Fibroblast of lung (primary cell): ENCODE results near the gene SPRED2. TPM values are rescaled to one million over a fixed set of nuclear protein-coding genes. Genes with fewer than 3 reads are reported as not detected.

Source experiments
- DNase-seq, 2 donors: peaks; one replicate each; pipeline versions ENCODE4 v3.0.0 to v3.0.0-alpha.2; 2010; ENCODE audit warnings: low read depth in 2 of 2
- H2AFZ ChIP-seq: 2 replicates; pipeline ENCODE4 v1.5.1; 2012; ENCODE audit warnings: low read length, control low read depth, inconsistent platforms
- H3K27ac ChIP-seq: 2 replicates; pipeline ENCODE4 v1.5.1; 2011; ENCODE audit warnings: low read length, control low read depth; ENCODE audit not compliant: insufficient read depth
- H3K27me3 ChIP-seq: 2 replicates; pipeline ENCODE4 v1.5.1; 2011; ENCODE audit warnings: mild to moderate bottlenecking, low read length; ENCODE audit not compliant: control insufficient read depth, insufficient read depth
- H3K36me3 ChIP-seq: 2 replicates; pipeline ENCODE4 v1.5.1; 2011; ENCODE audit warnings: low read length; ENCODE audit not compliant: control insufficient read depth, insufficient read depth
- H3K4me1 ChIP-seq: 2 replicates; pipeline ENCODE4 v1.5.1; 2011; ENCODE audit warnings: low read length; ENCODE audit not compliant: control insufficient read depth, insufficient read depth; ENCODE audit errors: extremely low read depth
- H3K4me2 ChIP-seq: 2 replicates; pipeline ENCODE4 v1.5.1; 2011; ENCODE audit warnings: low read length, control low read depth; ENCODE audit not compliant: insufficient read depth; ENCODE audit errors: extremely low read depth
- H3K4me3 ChIP-seq, 4 experiments: fragments of 200-600 bp in 1 of 4; sonication (generic) in 1 of 4; replicated peaks in 1 of 4; 2 replicates each; pipeline ENCODE4 v1.5.1; 2011 to 2016; ENCODE audit warnings: low read length in 4 of 4, low read depth in 3 of 4, mild to moderate bottlenecking in 3 of 4, control low read depth in 2 of 4, inconsistent platforms in 1 of 4, mixed read lengths in 1 of 4; ENCODE audit not compliant: insufficient read depth in 1 of 4; ENCODE audit errors: control extremely low read depth in 1 of 4
- H3K79me2 ChIP-seq: 2 replicates; pipeline ENCODE4 v1.5.1; 2012; ENCODE audit warnings: mild to moderate bottlenecking, low read length, inconsistent platforms; ENCODE audit not compliant: control insufficient read depth, insufficient read depth
- H3K9ac ChIP-seq: 2 replicates; pipeline ENCODE4 v1.5.1; 2011; ENCODE audit warnings: mild to moderate bottlenecking, low read length, control low read depth; ENCODE audit not compliant: insufficient read depth
- H3K9me3 ChIP-seq: 2 replicates; pipeline ENCODE4 v1.5.1; 2012; ENCODE audit warnings: low read depth, low read length; ENCODE audit not compliant: control insufficient read depth, insufficient read depth
- H4K20me1 ChIP-seq: 2 replicates; pipeline ENCODE4 v1.5.1; 2011; ENCODE audit warnings: low read length; ENCODE audit not compliant: control insufficient read depth, insufficient read depth; ENCODE audit errors: extremely low read depth
- EZH2 ChIP-seq: IDR thresholded peaks from 2 replicates; pipeline ENCODE4 v1.5.1; 2012; ENCODE audit warnings: low read length, control low read depth, mild to moderate bottlenecking; ENCODE audit errors: missing control alignments
- polyA minus RNA-seq: library from RNA; depleted of rRNA, polyadenylated mRNA; stranded (reverse); fragments of >200 nt; gene quantifications from 2 replicates; pipeline ENCODE4 v1.2.3, GENCODE V29; 2011; ENCODE audit warnings: low replicate concordance
- polyA plus RNA-seq, 2 donors: library from polyadenylated mRNA; depleted of rRNA in 1 of 2; stranded (reverse) in 1 of 2; unstranded in 1 of 2; fragments of >200 nt; gene quantifications; 2 replicates each; pipeline ENCODE4 v1.2.1, GENCODE V29; 2011 to 2012; ENCODE audit warnings: missing spikeins in 1 of 2
- total RNA-seq: library from RNA; depleted of rRNA; stranded (reverse); fragments of >200 nt; gene quantifications from 2 replicates; pipeline ENCODE4 v1.2.1, GENCODE V29; 2014
- TF ChIP-seq, protein P1 (sequence below), 2 donors: IDR thresholded peaks in 1 of 2; conservative IDR thresholded peaks in 1 of 2; 1 replicate in 1 of 2; 2 replicates in 1 of 2; pipeline ENCODE4 v1.5.1; 2011 to 2012; ENCODE audit warnings: low read length in 2 of 2, control low read depth in 1 of 2, inconsistent platforms in 1 of 2, low read depth in 1 of 2, mild to moderate bottlenecking in 1 of 2

The SPRED2 gene, protein sequence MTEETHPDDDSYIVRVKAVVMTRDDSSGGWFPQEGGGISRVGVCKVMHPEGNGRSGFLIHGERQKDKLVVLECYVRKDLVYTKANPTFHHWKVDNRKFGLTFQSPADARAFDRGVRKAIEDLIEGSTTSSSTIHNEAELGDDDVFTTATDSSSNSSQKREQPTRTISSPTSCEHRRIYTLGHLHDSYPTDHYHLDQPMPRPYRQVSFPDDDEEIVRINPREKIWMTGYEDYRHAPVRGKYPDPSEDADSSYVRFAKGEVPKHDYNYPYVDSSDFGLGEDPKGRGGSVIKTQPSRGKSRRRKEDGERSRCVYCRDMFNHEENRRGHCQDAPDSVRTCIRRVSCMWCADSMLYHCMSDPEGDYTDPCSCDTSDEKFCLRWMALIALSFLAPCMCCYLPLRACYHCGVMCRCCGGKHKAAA
- total RNA-seq = 6.7 and 9.4 TPM in 2 replicates
- polyA plus RNA-seq = 26.1 and 33.5 TPM in 2 replicates
- 23.0 and 26.5 TPM in 2 replicates for polyA plus RNA-seq (2012)
- 87.1 and 102 TPM in 2 replicates for polyA minus RNA-seq

DNA sequence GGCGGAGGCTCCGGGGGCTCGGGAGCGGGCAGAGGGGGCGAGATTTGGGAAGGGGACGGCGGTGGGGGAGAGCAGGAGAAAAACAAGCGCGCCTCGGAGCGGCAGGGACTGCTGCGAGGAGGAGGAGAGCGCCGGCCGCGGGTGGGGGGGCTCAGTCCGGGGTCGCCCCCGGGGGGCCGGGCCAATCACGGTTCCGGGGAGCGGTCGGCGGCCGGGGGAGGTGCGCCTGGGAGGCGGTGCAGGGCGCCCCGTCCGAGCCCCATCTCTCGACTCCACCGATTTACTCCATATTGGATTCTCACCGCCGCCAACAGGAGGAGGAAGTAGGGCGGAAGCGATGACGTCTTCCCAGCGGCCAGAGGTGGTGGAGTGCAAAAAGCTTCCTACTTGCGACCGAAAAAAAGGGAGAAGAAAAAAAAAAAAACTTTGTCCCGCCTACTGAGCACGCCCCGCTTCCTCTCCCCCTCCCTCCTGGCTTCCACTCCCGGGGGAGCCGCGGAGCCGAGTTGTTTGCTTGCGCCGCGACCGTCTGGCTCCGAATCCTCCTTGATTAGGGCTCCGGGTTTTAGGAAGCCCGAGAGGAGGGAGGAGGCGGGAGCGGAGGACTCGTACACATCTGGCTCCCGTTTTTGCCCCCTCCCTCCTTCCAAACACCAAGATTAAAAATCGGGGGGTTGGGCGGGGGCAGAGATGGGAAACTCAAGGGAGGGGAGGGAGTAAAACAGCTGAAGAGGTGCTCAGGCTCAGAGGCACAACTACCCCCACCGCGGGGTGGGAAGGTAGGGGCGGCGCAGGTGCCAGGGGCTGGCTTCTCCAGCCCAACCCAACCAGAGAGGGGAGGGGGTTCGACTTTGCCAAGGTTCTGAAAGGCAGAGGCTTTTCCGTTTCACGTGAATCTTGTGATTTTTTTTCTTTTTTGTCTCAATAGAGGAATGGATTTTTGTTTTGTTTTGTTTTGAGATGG, at the start of gene SPRED2:
Gene SPRED2, minus strand, starts transcription at position 373 of the 964 bp plus-strand sequence. CDS start 612 bp downstream, outside the sequence.
- no peak for TF ChIP-seq EZH2
- TF ChIP-seq, protein P1, sequence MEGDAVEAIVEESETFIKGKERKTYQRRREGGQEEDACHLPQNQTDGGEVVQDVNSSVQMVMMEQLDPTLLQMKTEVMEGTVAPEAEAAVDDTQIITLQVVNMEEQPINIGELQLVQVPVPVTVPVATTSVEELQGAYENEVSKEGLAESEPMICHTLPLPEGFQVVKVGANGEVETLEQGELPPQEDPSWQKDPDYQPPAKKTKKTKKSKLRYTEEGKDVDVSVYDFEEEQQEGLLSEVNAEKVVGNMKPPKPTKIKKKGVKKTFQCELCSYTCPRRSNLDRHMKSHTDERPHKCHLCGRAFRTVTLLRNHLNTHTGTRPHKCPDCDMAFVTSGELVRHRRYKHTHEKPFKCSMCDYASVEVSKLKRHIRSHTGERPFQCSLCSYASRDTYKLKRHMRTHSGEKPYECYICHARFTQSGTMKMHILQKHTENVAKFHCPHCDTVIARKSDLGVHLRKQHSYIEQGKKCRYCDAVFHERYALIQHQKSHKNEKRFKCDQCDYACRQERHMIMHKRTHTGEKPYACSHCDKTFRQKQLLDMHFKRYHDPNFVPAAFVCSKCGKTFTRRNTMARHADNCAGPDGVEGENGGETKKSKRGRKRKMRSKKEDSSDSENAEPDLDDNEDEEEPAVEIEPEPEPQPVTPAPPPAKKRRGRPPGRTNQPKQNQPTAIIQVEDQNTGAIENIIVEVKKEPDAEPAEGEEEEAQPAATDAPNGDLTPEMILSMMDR (conservative IDR thresholded peaks at IDR 0.05 in 1 of 2, IDR thresholded peaks at IDR 0.05 in 1 of 2; ENCODE audit: low read depth in 1 of 2, low read length in 2 of 2) = no peak
- Histone ChIP-seq H3K9me3 (no peaks in the 10 kb centered on the region), H3K4me2 (peak within 1 kb of the TSS; percentile 89), H3K9ac (peak within 1 kb of the TSS; percentile 89), H3K4me3 (peak within 1 kb of the TSS; percentile 82 to 87 (median 84)), H3K79me2 (peaks cover 49% of the 10 kb centered on the region), H3K27me3 (no peaks in the 10 kb centered on the region), H3K27ac (peak within 1 kb of the TSS; percentile 87), H3K36me3 (no peaks in the 10 kb centered on the region), H3K4me1 (peaks cover 2% of the 10 kb centered on the region), H2AFZ (peak within 1 kb of the TSS; percentile 81), H4K20me1 (peaks cover 2% of the 10 kb centered on the region)
- peak; percentile 97 to 98 for DNase-seq

DNA sequence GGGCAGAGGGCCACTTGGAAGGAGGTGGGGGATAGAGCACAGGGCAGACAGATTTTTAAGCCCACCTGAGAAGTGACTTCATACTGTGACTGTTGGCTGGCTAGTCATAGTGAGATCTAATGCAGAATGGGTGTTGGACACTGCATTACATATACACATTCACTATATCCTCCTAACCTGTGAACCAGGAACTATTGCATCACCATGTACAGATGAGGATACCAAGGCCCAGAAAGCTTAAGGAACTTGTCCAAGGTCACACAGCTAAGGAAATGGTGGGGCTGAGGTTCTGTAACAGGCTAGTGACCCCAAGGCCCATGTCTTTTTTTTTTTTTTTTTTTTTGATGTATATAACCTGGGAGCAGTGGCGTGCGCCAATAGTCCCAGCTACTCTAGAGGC, 49.6 kb upstream of the SPRED2 start:
- Histone ChIP-seq H3K9ac (no peak overlapping the region), H3K27ac (no peak overlapping the region), H3K4me1 (no peaks in the 10 kb centered on the region), H3K4me2 (no peak overlapping the region), H3K9me3 (no peaks in the 10 kb centered on the region), H3K79me2 (no peaks in the 10 kb centered on the region), H4K20me1 (no peaks in the 10 kb centered on the region), H3K36me3 (no peaks in the 10 kb centered on the region), H3K27me3 (no peaks in the 10 kb centered on the region), H3K4me3 (no peak overlapping the region), H2AFZ (no peak overlapping the region)
- no peak for DNase-seq
- TF ChIP-seq, protein P1 (conservative IDR thresholded peaks at IDR 0.05 in 1 of 2, IDR thresholded peaks at IDR 0.05 in 1 of 2; ENCODE audit: low read depth in 1 of 2, low read length in 2 of 2) = no peak
- no peak for TF ChIP-seq EZH2

DNA sequence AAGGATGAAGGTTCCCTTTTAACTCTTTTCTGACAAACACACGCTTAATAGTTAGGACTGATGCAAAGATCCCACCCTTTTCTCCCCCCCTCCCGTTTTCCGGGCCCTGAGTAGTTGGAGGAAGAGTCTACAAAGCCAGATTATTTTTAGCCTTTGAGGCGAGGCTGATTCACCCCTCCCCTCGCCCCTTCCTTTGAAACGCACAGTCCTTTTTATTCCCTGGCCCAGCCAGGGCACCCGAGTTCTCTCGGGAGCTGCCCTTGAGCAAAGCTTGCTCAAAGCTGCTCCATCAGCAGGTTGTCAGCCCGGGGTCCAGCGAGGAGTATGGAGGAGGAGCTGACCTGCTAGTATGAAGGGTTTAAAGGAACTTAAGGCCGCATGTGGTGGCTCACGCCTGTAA, 47.1 kb upstream of the SPRED2 start:
- DNase-seq = no peak
- no peaks in the 10 kb centered on the region for H4K20me1 ChIP-seq
- H3K4me2 ChIP-seq = no peak overlapping the region
- no peak overlapping the region for H3K9ac ChIP-seq
- no peaks in the 10 kb centered on the region for H3K4me1 ChIP-seq
- H3K27ac ChIP-seq = no peak overlapping the region
- H3K27me3 ChIP-seq = no peaks in the 10 kb centered on the region
- no peaks in the 10 kb centered on the region for H3K9me3 ChIP-seq
- H3K79me2 ChIP-seq = no peaks in the 10 kb centered on the region
- H2AFZ ChIP-seq = no peak overlapping the region
- TF ChIP-seq, protein P1 (conservative IDR thresholded peaks at IDR 0.05 in 1 of 2, IDR thresholded peaks at IDR 0.05 in 1 of 2; ENCODE audit: low read depth in 1 of 2, low read length in 2 of 2) = no peak
- no peak for TF ChIP-seq EZH2
- no peak overlapping the region for H3K4me3 ChIP-seq
- H3K36me3 ChIP-seq = no peaks in the 10 kb centered on the region
